HepG2 (cell line): ENCODE data around the gene PPA2. TPM values are rescaled to one million over a fixed set of nuclear protein-coding genes. Genes with fewer than 3 reads are reported as not detected.

Source experiments
- ARNT2 ChIP-seq: sonication (generic); formaldehyde crosslinking; IDR thresholded peaks from 2 replicates; pipeline ENCODE4 v1.8.0; 2022; ENCODE audit warnings: mild to moderate bottlenecking, low read depth, missing genetic modification reagents, moderate library complexity
- EEA1 ChIP-seq: sonication (generic); formaldehyde crosslinking; IDR thresholded peaks from 2 replicates; pipeline ENCODE4 v1.5.1; 2020; ENCODE audit warnings: mild to moderate bottlenecking, missing genetic modification reagents, borderline replicate concordance
- ELF4 ChIP-seq: sonication (generic); formaldehyde crosslinking; IDR thresholded peaks from 2 replicates; pipeline ENCODE4 v1.5.0; 2020; ENCODE audit warnings: missing genetic modification reagents, mild to moderate bottlenecking, moderate library complexity, borderline replicate concordance
- FOXA3 ChIP-seq: IDR thresholded peaks from 2 replicates; pipeline ENCODE4 v1.6.1; 2016; ENCODE audit warnings: missing genetic modification reagents, missing compliant biosample characterization
- MATR3 ChIP-seq: sonication (generic); formaldehyde crosslinking; IDR thresholded peaks from 2 replicates; pipeline ENCODE4 v1.4.0; 2020; ENCODE audit warnings: missing genetic modification reagents
- MEIS2 ChIP-seq: sonication (generic); formaldehyde crosslinking; IDR thresholded peaks from 2 replicates; pipeline ENCODE4 v1.9.0; 2021; ENCODE audit warnings: mild to moderate bottlenecking, missing genetic modification reagents
- RFX1 ChIP-seq: fragments of 450-650 bp; IDR thresholded peaks from 2 replicates; pipeline ENCODE4 v1.6.1; 2017
- SCMH1 ChIP-seq: sonication (generic); formaldehyde crosslinking; IDR thresholded peaks from 2 replicates; pipeline ENCODE4 v1.9.0; 2021; ENCODE audit warnings: missing genetic modification reagents, mild to moderate bottlenecking, borderline replicate concordance
- TBX3 ChIP-seq: fragments of 450-650 bp; IDR thresholded peaks from 2 replicates; pipeline ENCODE4 v1.6.1; 2017; ENCODE audit warnings: antibody characterized with exemption, mild to moderate bottlenecking, inconsistent platforms, borderline replicate concordance
- TEAD3 ChIP-seq: optimal IDR thresholded peaks from 2 replicates; pipeline ENCODE3; 2016; ENCODE audit warnings: borderline replicate concordance
- THAP11 ChIP-seq: IDR thresholded peaks from 2 replicates; pipeline ENCODE4 v1.6.1; 2016; ENCODE audit warnings: missing biosample characterization, missing genetic modification reagents
- THYN1 ChIP-seq: sonication (generic); formaldehyde crosslinking; IDR thresholded peaks from 2 replicates; pipeline ENCODE4 v1.8.1; 2023; ENCODE audit warnings: low read depth, mild to moderate bottlenecking, moderate library complexity, missing genetic modification reagents, borderline replicate concordance
- TOPORS ChIP-seq: sonication (generic); formaldehyde crosslinking; IDR thresholded peaks from 2 replicates; pipeline ENCODE4 v1.8.0; 2023; ENCODE audit warnings: mild to moderate bottlenecking, missing genetic modification reagents
- ZNF232 ChIP-seq: sonication (generic); formaldehyde crosslinking; IDR thresholded peaks from 2 replicates; pipeline ENCODE4 v1.4.0; 2020; ENCODE audit warnings: missing genetic modification reagents, borderline replicate concordance
- ZNF235 ChIP-seq: sonication (generic); formaldehyde crosslinking; IDR thresholded peaks from 2 replicates; pipeline ENCODE4 v1.8.1; 2023; ENCODE audit warnings: mild to moderate bottlenecking, missing genetic modification reagents, borderline replicate concordance
- polyA plus RNA-seq, 8 experiments: library from polyadenylated mRNA; depleted of rRNA in 3 of 8; stranded (reverse) in 7 of 8; unstranded in 1 of 8; fragments of >200 nt; fragmentation: Illumina TruSeq in 4 of 8; extraction: Trizol in 4 of 8; gene quantifications; 2 replicates each; pipeline versions ENCODE4 v1.2.1 to v1.2.3, GENCODE V29; 2011 to 2016; ENCODE audit warnings: low read depth in 4 of 8, missing spikeins in 1 of 8, mixed read lengths in 1 of 8; ENCODE audit not compliant: insufficient read depth in 1 of 8
- total RNA-seq, 5 experiments: library from RNA; depleted of rRNA; stranded (reverse); fragments of >200 nt; fragmentation: Illumina TruSeq; extraction: Trizol; gene quantifications; 2 replicates each; pipeline ENCODE4 v1.2.3, GENCODE V29; 2016; ENCODE audit warnings: low read depth in 1 of 5
- TF ChIP-seq, protein P1 (sequence below): sonication (generic); formaldehyde crosslinking; IDR thresholded peaks from 2 replicates; pipeline ENCODE4 v1.5.1; 2020; ENCODE audit warnings: mild to moderate bottlenecking, missing genetic modification reagents, borderline replicate concordance
- TF ChIP-seq, protein P2 (sequence below): IDR thresholded peaks from 2 replicates; pipeline ENCODE4 v1.6.1; 2016; ENCODE audit warnings: control low read depth
- TF ChIP-seq, protein P3 (sequence below): sonication (generic); formaldehyde crosslinking; IDR thresholded peaks from 2 replicates; pipeline ENCODE4 v1.4.0; 2020; ENCODE audit warnings: mild to moderate bottlenecking, low read depth, missing genetic modification reagents
- TF ChIP-seq, protein P4 (sequence below): sonication (generic); formaldehyde crosslinking; conservative IDR thresholded peaks from 2 replicates; pipeline ENCODE4 v1.4.0; 2020; ENCODE audit warnings: missing genetic modification reagents
- TF ChIP-seq, protein P5 (sequence below): sonication (generic); formaldehyde crosslinking; IDR thresholded peaks from 2 replicates; pipeline ENCODE4 v1.5.0; 2020; ENCODE audit warnings: missing genetic modification reagents
- TF ChIP-seq, protein P6 (sequence below): sonication (generic); formaldehyde crosslinking; IDR thresholded peaks from 2 replicates; pipeline ENCODE4 v1.4.0; 2020; ENCODE audit warnings: low read depth, mild to moderate bottlenecking, missing genetic modification reagents

The PPA2 gene
- total and polyA plus RNA-seq, 2 of the 13 experiments (the other 11 are each of a cell fraction or from before 2014, with no cell fraction given), result 44.2 to 70.6 TPM

DNA sequence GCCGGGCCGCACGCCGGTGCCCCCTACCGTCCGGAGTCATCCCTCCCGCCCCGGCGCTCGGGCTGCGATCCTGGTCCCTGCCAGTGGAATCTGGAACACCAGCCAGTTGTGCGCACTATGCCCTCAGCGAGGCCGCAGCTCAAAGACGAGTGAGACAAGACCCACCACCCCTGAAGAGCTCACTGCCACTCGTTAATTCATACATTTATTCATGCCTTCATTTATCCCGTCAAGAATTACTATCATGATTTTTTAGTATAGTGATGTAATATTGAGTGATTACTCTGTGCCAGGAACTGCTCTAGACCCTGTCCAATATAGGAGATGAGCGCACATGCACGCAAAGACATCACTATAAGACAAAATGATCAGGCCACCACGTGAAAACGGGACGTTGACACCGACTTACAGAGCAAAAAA lies 247 bp upstream of the PPA2 start (continued):
- TF ChIP-seq, protein P1, sequence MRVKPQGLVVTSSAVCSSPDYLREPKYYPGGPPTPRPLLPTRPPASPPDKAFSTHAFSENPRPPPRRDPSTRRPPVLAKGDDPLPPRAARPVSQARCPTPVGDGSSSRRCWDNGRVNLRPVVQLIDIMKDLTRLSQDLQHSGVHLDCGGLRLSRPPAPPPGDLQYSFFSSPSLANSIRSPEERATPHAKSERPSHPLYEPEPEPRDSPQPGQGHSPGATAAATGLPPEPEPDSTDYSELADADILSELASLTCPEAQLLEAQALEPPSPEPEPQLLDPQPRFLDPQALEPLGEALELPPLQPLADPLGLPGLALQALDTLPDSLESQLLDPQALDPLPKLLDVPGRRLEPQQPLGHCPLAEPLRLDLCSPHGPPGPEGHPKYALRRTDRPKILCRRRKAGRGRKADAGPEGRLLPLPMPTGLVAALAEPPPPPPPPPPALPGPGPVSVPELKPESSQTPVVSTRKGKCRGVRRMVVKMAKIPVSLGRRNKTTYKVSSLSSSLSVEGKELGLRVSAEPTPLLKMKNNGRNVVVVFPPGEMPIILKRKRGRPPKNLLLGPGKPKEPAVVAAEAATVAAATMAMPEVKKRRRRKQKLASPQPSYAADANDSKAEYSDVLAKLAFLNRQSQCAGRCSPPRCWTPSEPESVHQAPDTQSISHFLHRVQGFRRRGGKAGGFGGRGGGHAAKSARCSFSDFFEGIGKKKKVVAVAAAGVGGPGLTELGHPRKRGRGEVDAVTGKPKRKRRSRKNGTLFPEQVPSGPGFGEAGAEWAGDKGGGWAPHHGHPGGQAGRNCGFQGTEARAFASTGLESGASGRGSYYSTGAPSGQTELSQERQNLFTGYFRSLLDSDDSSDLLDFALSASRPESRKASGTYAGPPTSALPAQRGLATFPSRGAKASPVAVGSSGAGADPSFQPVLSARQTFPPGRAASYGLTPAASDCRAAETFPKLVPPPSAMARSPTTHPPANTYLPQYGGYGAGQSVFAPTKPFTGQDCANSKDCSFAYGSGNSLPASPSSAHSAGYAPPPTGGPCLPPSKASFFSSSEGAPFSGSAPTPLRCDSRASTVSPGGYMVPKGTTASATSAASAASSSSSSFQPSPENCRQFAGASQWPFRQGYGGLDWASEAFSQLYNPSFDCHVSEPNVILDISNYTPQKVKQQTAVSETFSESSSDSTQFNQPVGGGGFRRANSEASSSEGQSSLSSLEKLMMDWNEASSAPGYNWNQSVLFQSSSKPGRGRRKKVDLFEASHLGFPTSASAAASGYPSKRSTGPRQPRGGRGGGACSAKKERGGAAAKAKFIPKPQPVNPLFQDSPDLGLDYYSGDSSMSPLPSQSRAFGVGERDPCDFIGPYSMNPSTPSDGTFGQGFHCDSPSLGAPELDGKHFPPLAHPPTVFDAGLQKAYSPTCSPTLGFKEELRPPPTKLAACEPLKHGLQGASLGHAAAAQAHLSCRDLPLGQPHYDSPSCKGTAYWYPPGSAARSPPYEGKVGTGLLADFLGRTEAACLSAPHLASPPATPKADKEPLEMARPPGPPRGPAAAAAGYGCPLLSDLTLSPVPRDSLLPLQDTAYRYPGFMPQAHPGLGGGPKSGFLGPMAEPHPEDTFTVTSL (CRISPR knock-in tag), result no peak
- TF ChIP-seq, protein P2, sequence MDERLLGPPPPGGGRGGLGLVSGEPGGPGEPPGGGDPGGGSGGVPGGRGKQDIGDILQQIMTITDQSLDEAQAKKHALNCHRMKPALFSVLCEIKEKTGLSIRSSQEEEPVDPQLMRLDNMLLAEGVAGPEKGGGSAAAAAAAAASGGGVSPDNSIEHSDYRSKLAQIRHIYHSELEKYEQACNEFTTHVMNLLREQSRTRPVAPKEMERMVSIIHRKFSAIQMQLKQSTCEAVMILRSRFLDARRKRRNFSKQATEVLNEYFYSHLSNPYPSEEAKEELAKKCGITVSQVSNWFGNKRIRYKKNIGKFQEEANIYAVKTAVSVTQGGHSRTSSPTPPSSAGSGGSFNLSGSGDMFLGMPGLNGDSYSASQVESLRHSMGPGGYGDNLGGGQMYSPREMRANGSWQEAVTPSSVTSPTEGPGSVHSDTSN (CRISPR knock-in tag), result no peak
- TF ChIP-seq SCMH1 (CRISPR knock-in tag) (no peak), TEAD3 (CRISPR knock-in tag) (peak; percentile 76), RFX1 (no peak), THAP11 (CRISPR knock-in tag) (no peak), ELF4 (CRISPR knock-in tag) (no peak), MATR3 (CRISPR knock-in tag) (no peak), MEIS2 (CRISPR knock-in tag) (no peak), EEA1 (no peak), ZNF235 (CRISPR knock-in tag) (no peak), TBX3 (no peak), TOPORS (CRISPR knock-in tag) (peak; percentile 95; the same call in 1 of the 2 replicates), ZNF232 (CRISPR knock-in tag) (no peak), THYN1 (CRISPR knock-in tag) (no peak), ARNT2 (CRISPR knock-in tag) (no peak), FOXA3 (CRISPR knock-in tag) (0 out of 2 replicates have a peak, but pooled peaks have one; percentile 50)
- TF ChIP-seq, protein P3, sequence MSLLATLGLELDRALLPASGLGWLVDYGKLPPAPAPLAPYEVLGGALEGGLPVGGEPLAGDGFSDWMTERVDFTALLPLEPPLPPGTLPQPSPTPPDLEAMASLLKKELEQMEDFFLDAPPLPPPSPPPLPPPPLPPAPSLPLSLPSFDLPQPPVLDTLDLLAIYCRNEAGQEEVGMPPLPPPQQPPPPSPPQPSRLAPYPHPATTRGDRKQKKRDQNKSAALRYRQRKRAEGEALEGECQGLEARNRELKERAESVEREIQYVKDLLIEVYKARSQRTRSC (CRISPR knock-in tag), result no peak
- TF ChIP-seq, protein P4, sequence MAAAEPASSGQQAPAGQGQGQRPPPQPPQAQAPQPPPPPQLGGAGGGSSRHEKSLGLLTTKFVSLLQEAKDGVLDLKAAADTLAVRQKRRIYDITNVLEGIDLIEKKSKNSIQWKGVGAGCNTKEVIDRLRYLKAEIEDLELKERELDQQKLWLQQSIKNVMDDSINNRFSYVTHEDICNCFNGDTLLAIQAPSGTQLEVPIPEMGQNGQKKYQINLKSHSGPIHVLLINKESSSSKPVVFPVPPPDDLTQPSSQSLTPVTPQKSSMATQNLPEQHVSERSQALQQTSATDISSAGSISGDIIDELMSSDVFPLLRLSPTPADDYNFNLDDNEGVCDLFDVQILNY (CRISPR knock-in tag), result no peak
- TF ChIP-seq, protein P5, sequence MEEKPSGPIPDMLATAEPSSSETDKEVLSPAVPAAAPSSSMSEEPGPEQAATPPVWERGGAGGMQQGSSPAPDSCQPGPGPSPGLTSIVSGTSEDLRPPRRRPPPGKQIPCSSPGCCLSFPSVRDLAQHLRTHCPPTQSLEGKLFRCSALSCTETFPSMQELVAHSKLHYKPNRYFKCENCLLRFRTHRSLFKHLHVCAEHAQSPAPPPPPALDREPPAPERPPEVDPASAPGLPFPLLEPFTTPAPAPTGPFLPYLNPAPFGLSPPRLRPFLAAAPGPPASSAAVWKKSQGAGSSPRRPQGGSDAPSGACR (CRISPR knock-in tag), result peak; percentile 90; the same call in 1 of the 2 replicates
- TF ChIP-seq, protein P6, sequence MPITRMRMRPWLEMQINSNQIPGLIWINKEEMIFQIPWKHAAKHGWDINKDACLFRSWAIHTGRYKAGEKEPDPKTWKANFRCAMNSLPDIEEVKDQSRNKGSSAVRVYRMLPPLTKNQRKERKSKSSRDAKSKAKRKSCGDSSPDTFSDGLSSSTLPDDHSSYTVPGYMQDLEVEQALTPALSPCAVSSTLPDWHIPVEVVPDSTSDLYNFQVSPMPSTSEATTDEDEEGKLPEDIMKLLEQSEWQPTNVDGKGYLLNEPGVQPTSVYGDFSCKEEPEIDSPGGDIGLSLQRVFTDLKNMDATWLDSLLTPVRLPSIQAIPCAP (CRISPR knock-in tag), result no peak
